ENCODE measurements around the gene RFX7. TPM values are rescaled to one million over a fixed set of nuclear protein-coding genes. Genes with fewer than 3 reads are reported as not detected.

RFX7 gene
- total RNA-seq, 1 experiment from 2014 or later, result 29.8 TPM

DNA sequence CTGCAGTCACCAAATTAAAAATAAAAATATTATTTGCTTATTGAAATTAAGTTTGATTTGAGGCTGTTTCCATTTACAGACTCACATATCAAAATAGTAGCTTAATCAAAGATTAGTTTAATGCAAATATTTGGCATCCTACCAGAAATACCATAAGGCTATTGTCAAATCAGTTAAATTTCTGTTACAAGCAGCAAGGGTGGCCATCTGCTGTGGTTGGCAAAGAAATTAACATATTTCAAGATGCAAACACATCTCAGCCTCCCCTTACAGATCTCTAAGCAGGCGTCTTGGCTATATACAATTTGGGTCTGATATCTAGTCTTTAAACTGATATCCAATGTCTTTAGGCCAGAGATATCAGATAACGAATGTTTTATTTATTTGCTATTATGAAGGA, 167.0 kb downstream of the RFX7 start:
- ChIA-PET POLR2A (no interaction called here), CTCF (interaction anchor here (1.2 kb wide), 1 partner anchor 12 kb away, joined by 4 read pairs; no protein-coding TSS in a partner anchor)
- Mint-ChIP-seq H3K27me3 (ENCODE audit: insufficient read depth, unreplicated experiment) (no peaks in the 10 kb centered on the region), H3K36me3 (ENCODE audit: insufficient read depth, unreplicated experiment) (no peaks in the 10 kb centered on the region), H3K4me3 (ENCODE audit: unreplicated experiment) (no peak overlapping the region), H3K9me3 (ENCODE audit: unreplicated experiment) (no peaks in the 10 kb centered on the region), H3K4me1 (ENCODE audit: insufficient read depth, unreplicated experiment) (no peaks in the 10 kb centered on the region), H3K27ac (ENCODE audit: low read depth, unreplicated experiment) (no peak overlapping the region)
- DNase-seq (ENCODE audit: unreplicated experiment), result no peak
- no TSS peak for BruUV-seq (replicated peaks)
- TF ChIP-seq, protein P1, sequence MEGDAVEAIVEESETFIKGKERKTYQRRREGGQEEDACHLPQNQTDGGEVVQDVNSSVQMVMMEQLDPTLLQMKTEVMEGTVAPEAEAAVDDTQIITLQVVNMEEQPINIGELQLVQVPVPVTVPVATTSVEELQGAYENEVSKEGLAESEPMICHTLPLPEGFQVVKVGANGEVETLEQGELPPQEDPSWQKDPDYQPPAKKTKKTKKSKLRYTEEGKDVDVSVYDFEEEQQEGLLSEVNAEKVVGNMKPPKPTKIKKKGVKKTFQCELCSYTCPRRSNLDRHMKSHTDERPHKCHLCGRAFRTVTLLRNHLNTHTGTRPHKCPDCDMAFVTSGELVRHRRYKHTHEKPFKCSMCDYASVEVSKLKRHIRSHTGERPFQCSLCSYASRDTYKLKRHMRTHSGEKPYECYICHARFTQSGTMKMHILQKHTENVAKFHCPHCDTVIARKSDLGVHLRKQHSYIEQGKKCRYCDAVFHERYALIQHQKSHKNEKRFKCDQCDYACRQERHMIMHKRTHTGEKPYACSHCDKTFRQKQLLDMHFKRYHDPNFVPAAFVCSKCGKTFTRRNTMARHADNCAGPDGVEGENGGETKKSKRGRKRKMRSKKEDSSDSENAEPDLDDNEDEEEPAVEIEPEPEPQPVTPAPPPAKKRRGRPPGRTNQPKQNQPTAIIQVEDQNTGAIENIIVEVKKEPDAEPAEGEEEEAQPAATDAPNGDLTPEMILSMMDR (IDR thresholded peaks at IDR 0.05; ENCODE audit: unreplicated experiment), result no peak
- intact Hi-C loops (cut with micrococcal nuclease), result no loop called here

DNA sequence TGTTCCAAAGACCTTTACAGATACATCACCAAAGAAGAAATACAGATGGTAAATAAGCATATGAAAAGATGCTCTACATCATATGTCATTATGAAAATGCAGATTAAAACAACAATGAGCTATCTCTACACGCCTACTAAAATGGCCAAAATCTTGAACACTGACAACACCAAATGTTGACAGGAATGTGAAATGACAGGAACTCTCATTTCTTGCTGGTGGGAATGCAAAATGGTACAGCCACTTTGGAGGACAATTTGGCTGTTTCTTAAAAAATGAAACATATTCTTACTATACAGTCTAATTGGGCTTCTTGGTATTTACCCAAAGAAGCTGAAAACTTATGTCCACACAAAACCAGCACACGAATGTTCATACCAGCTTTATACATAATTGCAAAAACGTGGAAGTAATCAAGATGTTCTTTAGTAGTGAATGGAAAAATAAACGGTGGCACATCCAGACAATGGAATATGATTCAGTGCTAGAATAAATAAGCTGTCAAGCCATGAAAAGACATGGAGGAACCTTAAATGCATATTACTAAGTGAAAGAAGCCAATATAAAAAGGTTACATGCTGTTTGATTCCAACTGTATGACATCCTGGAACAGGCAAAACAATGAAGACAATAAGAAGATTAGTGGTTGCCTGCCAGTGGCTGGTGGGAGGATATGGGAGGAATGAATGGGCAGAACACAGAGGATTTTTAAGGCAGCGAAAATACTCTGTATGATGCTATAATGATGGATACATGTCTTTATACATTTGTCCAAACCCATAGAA, 169.0 kb downstream of the RFX7 start:
- POLR2A ChIA-PET, result interaction anchor here (1.7 kb wide), 1 partner anchor 19 kb away, joined by 3 read pairs; no protein-coding TSS in a partner anchor
- BruUV-seq (replicated peaks), result no TSS peak
- H3K4me1 Mint-ChIP-seq (ENCODE audit: insufficient read depth, unreplicated experiment), result no peaks in the 10 kb centered on the region
- no peaks in the 10 kb centered on the region for H3K9me3 Mint-ChIP-seq (ENCODE audit: unreplicated experiment)
- no peak overlapping the region for H3K27ac Mint-ChIP-seq (ENCODE audit: low read depth, unreplicated experiment)
- H3K36me3 Mint-ChIP-seq (ENCODE audit: insufficient read depth, unreplicated experiment), result no peaks in the 10 kb centered on the region
- no peak for DNase-seq (ENCODE audit: unreplicated experiment)
- intact Hi-C loops (cut with micrococcal nuclease), result no loop called here
- CTCF ChIA-PET, result interaction anchor here (1.3 kb wide), 1 partner anchor 24 kb away, joined by 5 read pairs; no protein-coding TSS in a partner anchor
- TF ChIP-seq, protein P1 (IDR thresholded peaks at IDR 0.05; ENCODE audit: unreplicated experiment), result no peak
- H3K4me3 Mint-ChIP-seq (ENCODE audit: unreplicated experiment), result no peak overlapping the region
- no peaks in the 10 kb centered on the region for H3K27me3 Mint-ChIP-seq (ENCODE audit: insufficient read depth, unreplicated experiment)

DNA sequence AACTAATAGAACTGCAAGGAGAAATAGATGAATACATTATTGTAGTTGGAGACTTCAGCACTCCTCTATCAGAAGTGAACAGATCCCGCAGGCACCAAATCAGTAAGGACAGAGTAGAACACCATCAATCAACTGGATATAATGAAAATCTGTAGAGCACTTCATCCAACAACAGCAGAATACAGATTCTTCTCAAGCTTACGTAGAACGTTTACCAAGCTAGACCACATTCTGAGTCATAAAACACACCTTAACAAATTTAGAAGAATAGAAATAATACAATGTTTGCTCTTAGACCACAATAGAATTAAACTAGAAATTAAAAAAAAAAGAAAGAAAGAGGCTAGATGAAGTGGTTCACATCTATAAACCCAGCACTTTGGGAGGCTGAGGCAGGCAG, 179.5 kb downstream of the RFX7 start:
- intact Hi-C loops (cut with micrococcal nuclease), result no loop called here
- Mint-ChIP-seq H3K27me3 (ENCODE audit: insufficient read depth, unreplicated experiment) (no peaks in the 10 kb centered on the region), H3K4me1 (ENCODE audit: insufficient read depth, unreplicated experiment) (peaks cover 16% of the 10 kb centered on the region), H3K4me3 (ENCODE audit: unreplicated experiment) (no peak overlapping the region), H3K9me3 (ENCODE audit: unreplicated experiment) (peaks cover 8% of the 10 kb centered on the region), H3K36me3 (ENCODE audit: insufficient read depth, unreplicated experiment) (no peaks in the 10 kb centered on the region), H3K27ac (ENCODE audit: low read depth, unreplicated experiment) (no peak overlapping the region)
- TF ChIP-seq, protein P1 (IDR thresholded peaks at IDR 0.05; ENCODE audit: unreplicated experiment), result no peak
- POLR2A ChIA-PET, result interaction anchor here (0.6 to 0.7 kb wide), 2 partner anchors 149 to 170 kb away, joined by 3 to 4 read pairs; no protein-coding TSS in a partner anchor
- no peak for DNase-seq (ENCODE audit: unreplicated experiment)
- CTCF ChIA-PET, result interaction anchor here (1.5 to 2.1 kb wide), 2 partner anchors 8 to 11 kb away, joined by 3 to 16 read pairs; no protein-coding TSS in a partner anchor
- BruUV-seq (replicated peaks), result no TSS peak

DNA sequence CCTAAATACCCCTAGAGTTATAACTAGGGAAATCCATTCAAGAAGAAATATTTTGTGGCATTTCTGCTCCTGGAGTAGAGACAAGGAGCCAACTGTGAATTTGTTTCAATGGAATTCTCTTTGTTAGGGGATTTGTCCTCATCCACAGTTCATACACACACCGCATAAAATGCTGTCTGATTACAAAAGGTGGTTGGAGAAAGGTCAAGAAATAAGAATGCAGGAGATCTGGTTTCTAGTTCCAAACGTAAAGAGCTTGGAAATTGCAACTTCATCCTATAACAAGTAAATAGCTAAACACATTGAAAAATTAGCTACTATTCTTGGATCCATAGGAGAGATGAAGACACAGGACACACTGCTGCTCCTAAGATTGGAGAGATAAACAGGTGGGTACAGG, 184.0 kb downstream of the RFX7 start:
- no peak overlapping the region for H3K27ac Mint-ChIP-seq (ENCODE audit: low read depth, unreplicated experiment)
- CTCF ChIA-PET, result interaction anchor here (0.7 to 1.1 kb wide), 3 partner anchors 19 to 59 kb away, joined by 3 to 5 read pairs (median 3); no protein-coding TSS in a partner anchor

More for the DNA sequence above, 184.0 kb downstream of the RFX7 start:
- intact Hi-C loops (cut with micrococcal nuclease), result no loop called here
- H3K4me3 Mint-ChIP-seq (ENCODE audit: unreplicated experiment), result no peak overlapping the region
- peaks cover 16% of the 10 kb centered on the region for H3K4me1 Mint-ChIP-seq (ENCODE audit: insufficient read depth, unreplicated experiment)
- H3K27me3 Mint-ChIP-seq (ENCODE audit: insufficient read depth, unreplicated experiment), result no peaks in the 10 kb centered on the region
- no peaks in the 10 kb centered on the region for H3K36me3 Mint-ChIP-seq (ENCODE audit: insufficient read depth, unreplicated experiment)
- no peak for DNase-seq (ENCODE audit: unreplicated experiment)
- TF ChIP-seq, protein P1 (IDR thresholded peaks at IDR 0.05; ENCODE audit: unreplicated experiment), result no peak
- BruUV-seq (replicated peaks), result no TSS peak
- POLR2A ChIA-PET, result interaction anchor here (0.9 to 1.1 kb wide), 2 partner anchors 17 to 66 kb away, joined by 3 read pairs; no protein-coding TSS in a partner anchor
- H3K9me3 Mint-ChIP-seq (ENCODE audit: unreplicated experiment), result peaks cover 8% of the 10 kb centered on the region

Measured in MCF 10A (cell line).